HCT116 (cell line): Measurements from ENCODE around the gene PDE6G. TPM values are rescaled to one million over a fixed set of nuclear protein-coding genes. Genes with fewer than 3 reads are reported as not detected.

Experiments used
- ATAC-seq: fragments of 200-7000 bp; cut with Tn5 transposase; 2 replicates; pipeline ENCODE4 v1.9.1; 2020; ENCODE audit warnings: mild to moderate bottlenecking, moderate library complexity
- BruUV-seq: library from RNA; stranded (reverse); fragments of 400-500 nt; replicated peaks from 2 replicates; lab custom pipeline; 2021; lab: Mats Ljungman, UMichigan
- CTCF ChIA-PET: fragments of 300-600 bp; sonication (Branson Sonifier 250); formaldehyde crosslinking; loops from one replicate; lab custom pipeline; 2021; ENCODE audit warnings: antibody characterized with exemption; lab: Charles Lee
- POLR2A ChIA-PET: fragments of 300-600, 350-600 bp; sonication (Branson Sonifier 250); formaldehyde crosslinking; loops from one replicate; lab custom pipeline; 2021; ENCODE audit warnings: antibody characterized with exemption; lab: Charles Lee
- RAD21 ChIA-PET, 2 experiments: fragments of 300-600 bp; sonication (Branson Sonifier 250); formaldehyde crosslinking; loops; one replicate each; lab custom pipeline; 2023; ENCODE audit warnings: low total read pairs in 2 of 2; ENCODE audit not compliant: uncharacterized antibody in 2 of 2, unreplicated experiment in 2 of 2, low non-redundant PET in 1 of 2; lab: Charles Lee
- DNase-seq: peaks from one replicate; pipeline ENCODE4 v3.0.0-alpha.2; 2010; ENCODE audit warnings: low read depth, low spot score
- H2AFZ ChIP-seq: fragments of 200-600 bp; shearing (Covaris generic), sonication (generic); 2 replicates; pipeline ENCODE4 v1.6.1; 2017; ENCODE audit warnings: low read depth, mixed run types, mixed read lengths, antibody characterized with exemption, low read length; ENCODE audit not compliant: poor library complexity, severe bottlenecking
- H3K27ac ChIP-seq: 2 replicates; pipeline ENCODE4 v1.5.1; 2012; ENCODE audit warnings: low read depth, low read length
- H3K27me3 ChIP-seq: fragments of 200-600 bp; sonication (generic); 2 replicates; pipeline ENCODE4 v1.6.1; 2016; ENCODE audit warnings: mixed run types, low read length, mixed read lengths; ENCODE audit not compliant: insufficient read depth
- H3K36me3 ChIP-seq, 2 experiments: fragments of 200-500 bp in 1 of 2; fragments of 200-600 bp in 1 of 2; sonication (Bioruptor generic) in 1 of 2; sonication (generic) in 1 of 2; 2 replicates each; pipeline versions ENCODE4 v1.5.1 to v1.6.1; 2014 to 2016; ENCODE audit warnings: low read length in 2 of 2, inconsistent platforms in 1 of 2, mixed read lengths in 1 of 2, mixed run types in 1 of 2; ENCODE audit not compliant: insufficient read depth in 2 of 2, control insufficient read depth in 1 of 2
- H3K4me1 ChIP-seq, 2 experiments: fragments of 200-600 bp in 1 of 2; sonication (generic) in 1 of 2; 2 replicates each; pipeline versions ENCODE4 v1.5.1 to v1.6.1; 2012 to 2017; ENCODE audit warnings: low read length in 2 of 2, inconsistent platforms in 1 of 2, mild to moderate bottlenecking in 1 of 2, mixed read lengths in 1 of 2, mixed run types in 1 of 2, moderate library complexity in 1 of 2; ENCODE audit not compliant: insufficient read depth in 2 of 2, control insufficient read depth in 1 of 2
- H3K4me2 ChIP-seq: fragments of 200-600 bp; sonication (generic); 2 replicates; pipeline ENCODE4 v1.6.1; 2017; ENCODE audit warnings: mixed run types, low read length, mixed read lengths
- H3K4me3 ChIP-seq, 2 experiments: fragments of 200-600 bp in 1 of 2; sonication (generic) in 1 of 2; replicated peaks in 1 of 2; 2 replicates each; pipeline ENCODE4 v1.5.1; 2011 to 2016; ENCODE audit warnings: low read length in 2 of 2, control low read depth in 1 of 2, low read depth in 1 of 2, mild to moderate bottlenecking in 1 of 2, mixed read lengths in 1 of 2, mixed run types in 1 of 2
- H3K79me2 ChIP-seq: fragments of 200-600 bp; sonication (generic); 2 replicates; pipeline ENCODE4 v1.6.1; 2017; ENCODE audit warnings: mild to moderate bottlenecking, mixed run types, low read length, moderate library complexity, mixed read lengths; ENCODE audit not compliant: insufficient read depth
- H3K9ac ChIP-seq: fragments of 200-600 bp; sonication (generic); 2 replicates; pipeline ENCODE4 v1.6.1; 2016; ENCODE audit warnings: low read length, mixed read lengths
- H3K9me2 ChIP-seq: fragments of 200-600 bp; sonication (generic), shearing (Covaris generic); 2 replicates; pipeline ENCODE4 v1.6.1; 2017; ENCODE audit warnings: mixed run types, mild to moderate bottlenecking, moderate library complexity; ENCODE audit not compliant: insufficient read depth
- H3K9me3 ChIP-seq, 2 experiments: fragments of 200-500 bp in 1 of 2; fragments of 200-600 bp in 1 of 2; sonication (Bioruptor generic) in 1 of 2; sonication (generic) in 1 of 2; 2 replicates each; pipeline ENCODE4 v1.6.1; 2014 to 2017; ENCODE audit warnings: low read length in 2 of 2, mixed read lengths in 2 of 2, inconsistent platforms in 1 of 2, low read depth in 1 of 2, mild to moderate bottlenecking in 1 of 2, mixed run types in 1 of 2, moderate library complexity in 1 of 2; ENCODE audit not compliant: control insufficient read depth in 1 of 2, insufficient read depth in 1 of 2
- H4K20me1 ChIP-seq: fragments of 200-600 bp; sonication (generic), shearing (Covaris generic); 2 replicates; pipeline ENCODE4 v1.6.1; 2017; ENCODE audit warnings: mixed run types, mild to moderate bottlenecking, moderate library complexity; ENCODE audit not compliant: insufficient read depth
- POLR2AphosphoS5 ChIP-seq: IDR thresholded peaks from 2 replicates; pipeline ENCODE4 v1.6.1; 2011; ENCODE audit warnings: mild to moderate bottlenecking, low read depth, low read length, moderate library complexity
- ZFX ChIP-seq: fragments of 450-650 bp; IDR thresholded peaks from 2 replicates; pipeline ENCODE4 v1.6.1; 2017
- intact Hi-C: fragments of 100-400 bp; cut with micrococcal nuclease; formaldehyde crosslinking; loops from 2 replicates; pipeline ENCODE4 v1.10.0; 2022
- total RNA-seq: library from RNA; stranded (reverse); gene quantifications from one replicate; pipeline ENCODE4 v1.2.1, GENCODE V29; 2021; ENCODE audit not compliant: unreplicated experiment
- TF ChIP-seq, protein P1 (sequence below), 3 experiments: fragments of 200-600 bp in 1 of 3; sonication (generic) in 1 of 3; IDR thresholded peaks in 2 of 3; conservative IDR thresholded peaks in 1 of 3; 2 replicates each; pipeline ENCODE4 v1.5.1; 2012 to 2017; ENCODE audit warnings: low read depth in 2 of 3, low read length in 2 of 3, antibody characterized with exemption in 1 of 3, borderline replicate concordance in 1 of 3, control low read depth in 1 of 3, mild to moderate bottlenecking in 1 of 3, mixed read lengths in 1 of 3, mixed run types in 1 of 3, moderate library complexity in 1 of 3; ENCODE audit not compliant: insufficient read depth in 1 of 3

The PDE6G gene
- total RNA-seq, 1 experiment from 2014 or later = not detected

DNA sequence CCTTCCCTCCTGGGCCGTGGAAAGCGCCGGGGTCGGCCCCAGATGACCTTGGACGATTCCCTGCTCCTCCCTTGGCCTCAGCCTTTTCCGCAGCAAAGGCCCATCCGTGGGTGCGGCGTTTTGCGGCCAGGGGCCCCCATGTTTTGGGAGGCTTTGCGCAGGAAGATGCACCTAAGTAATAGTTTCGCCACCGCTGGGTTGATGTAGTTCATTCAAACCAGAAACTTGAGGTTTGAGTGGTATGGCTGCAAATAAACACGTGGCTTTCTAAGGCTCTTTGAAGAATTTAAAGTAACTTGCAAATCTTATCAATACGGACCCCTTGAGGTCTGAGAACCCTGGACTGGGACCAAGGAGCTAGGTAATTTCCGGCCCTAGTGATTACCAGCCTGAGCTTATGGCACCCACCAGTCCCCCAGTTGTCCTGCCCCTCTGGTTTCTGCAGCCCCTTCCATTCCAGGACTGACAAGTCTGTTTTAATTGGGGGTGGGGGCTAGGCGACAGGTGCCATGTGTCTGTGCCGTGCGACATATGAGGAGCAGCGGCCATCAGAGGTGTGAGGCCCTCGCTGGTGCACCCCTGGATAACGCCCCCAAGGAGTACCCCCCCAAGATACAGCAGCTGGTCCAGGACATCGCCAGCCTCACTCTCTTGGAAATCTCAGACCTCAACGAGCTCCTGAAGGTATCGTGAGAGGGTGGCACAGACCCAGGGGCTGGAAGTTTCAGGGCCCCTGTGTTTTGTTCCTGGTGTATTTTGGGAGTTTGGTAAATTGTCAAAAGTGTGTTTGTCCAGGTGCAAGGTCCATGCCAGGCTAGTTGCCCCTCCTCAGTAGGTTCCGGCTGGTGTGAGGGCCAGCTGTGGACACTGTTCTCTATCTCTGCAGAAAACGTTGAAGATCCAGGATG lies 47.7 kb upstream of the PDE6G start:
- peaks cover 23 to 56% of the 10 kb centered on the region in 2 experiments; a peak in 3 of 4 replicates for H3K36me3 ChIP-seq
- H3K79me2 ChIP-seq = peaks cover 83% of the 10 kb centered on the region
- peak overlapping the region; percentile 68 for H3K4me3 ChIP-seq
- peak overlapping the region; percentile 89 for H3K4me2 ChIP-seq
- H3K9me3 ChIP-seq = no peaks in the 10 kb centered on the region
- DNase-seq = no peak
- no peaks in the 10 kb centered on the region; the same call in 1 of the 2 replicates for H4K20me1 ChIP-seq
- H3K9me2 ChIP-seq = no peaks in the 10 kb centered on the region
- TF ChIP-seq ZFX (peak; percentile 71), POLR2AphosphoS5 (peak; percentile 17; the same call in 1 of the 2 replicates)
- TF ChIP-seq, protein P1, sequence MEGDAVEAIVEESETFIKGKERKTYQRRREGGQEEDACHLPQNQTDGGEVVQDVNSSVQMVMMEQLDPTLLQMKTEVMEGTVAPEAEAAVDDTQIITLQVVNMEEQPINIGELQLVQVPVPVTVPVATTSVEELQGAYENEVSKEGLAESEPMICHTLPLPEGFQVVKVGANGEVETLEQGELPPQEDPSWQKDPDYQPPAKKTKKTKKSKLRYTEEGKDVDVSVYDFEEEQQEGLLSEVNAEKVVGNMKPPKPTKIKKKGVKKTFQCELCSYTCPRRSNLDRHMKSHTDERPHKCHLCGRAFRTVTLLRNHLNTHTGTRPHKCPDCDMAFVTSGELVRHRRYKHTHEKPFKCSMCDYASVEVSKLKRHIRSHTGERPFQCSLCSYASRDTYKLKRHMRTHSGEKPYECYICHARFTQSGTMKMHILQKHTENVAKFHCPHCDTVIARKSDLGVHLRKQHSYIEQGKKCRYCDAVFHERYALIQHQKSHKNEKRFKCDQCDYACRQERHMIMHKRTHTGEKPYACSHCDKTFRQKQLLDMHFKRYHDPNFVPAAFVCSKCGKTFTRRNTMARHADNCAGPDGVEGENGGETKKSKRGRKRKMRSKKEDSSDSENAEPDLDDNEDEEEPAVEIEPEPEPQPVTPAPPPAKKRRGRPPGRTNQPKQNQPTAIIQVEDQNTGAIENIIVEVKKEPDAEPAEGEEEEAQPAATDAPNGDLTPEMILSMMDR (IDR thresholded peaks at IDR 0.05 in 2 of 3, conservative IDR thresholded peaks at IDR 0.05 in 1 of 3; ENCODE audit: borderline replicate concordance in 1 of 3, insufficient read depth in 1 of 3, low read depth in 2 of 3, low read length in 2 of 3) = no peak
- TSS peak; percentile 52 for BruUV-seq
- ChIA-PET CTCF (no interaction called here), RAD21 (interaction anchor here in 1 of 2 experiments (0.8 kb wide), 1 partner anchor 23 kb away, joined by 3 read pairs; no protein-coding TSS in a partner anchor), POLR2A (interaction anchor here (1.0 to 3.5 kb wide), 3 partner anchors 7 to 21 kb away, joined by 3 to 33 read pairs (median 5); partner anchors contain the start of genes ARL16, HGS and SLC25A10)
- H3K27ac ChIP-seq = peak overlapping the region; percentile 98
- no peak; the same call in 1 of the 2 replicates for ATAC-seq
- H2AFZ ChIP-seq = no peak overlapping the region
- H3K9ac ChIP-seq = peak overlapping the region; percentile 95
- no peaks in the 10 kb centered on the region for H3K27me3 ChIP-seq
- peaks cover 13 to 34% of the 10 kb centered on the region in 2 experiments for H3K4me1 ChIP-seq
- intact Hi-C loops = loop anchor here (2.0 kb wide), 1 partner anchor 21 kb away; the partner anchor contains the start of gene ARL16
